Right lobe of liver (tissue), 4 donors: ENCODE results near the gene CPNE9.

Experiments
- CTCF ChIP-seq, 4 donors: fragments of 200-600 bp in 3 of 4; fragments of 450-650 bp in 1 of 4; IDR thresholded peaks; one replicate each; pipeline versions ENCODE4 v1.5.1 to v1.8.0; 2016 to 2022; ENCODE audit warnings: antibody characterized with exemption in 4 of 4, mild to moderate bottlenecking in 2 of 4
- POLR2A ChIP-seq: fragments of 450-650 bp; IDR thresholded peaks from one replicate; pipeline ENCODE4 v1.6.1; 2017; ENCODE audit warnings: antibody characterized with exemption, mild to moderate bottlenecking
- donor health status: DM: no; HTN: no; CAD: no.
- donor health status: DM: no; HTN: no; CAD: no.
- donor health status: DM: no; HTN: yes; CAD: no.

- TF ChIP-seq CTCF (IDR thresholded peaks at IDR 0.05) (no peak), POLR2A (no peak)
Observed at GRCh38 chr3:9689757-9690156, 13.9 kb upstream of the CPNE9 start.
